AG08396 (cell line): ENCODE results near the gene FCHSD2.
"Not testable (repeated sequence)": the region's sequence is repeated elsewhere in the genome, so short reads cannot be mapped to it uniquely, and the experiment has no call there.

Source experiments
- DNase-seq: peaks from one replicate; pipeline ENCODE4 v3.0.0; 2012; ENCODE audit warnings: low spot score, mixed read lengths

FCHSD2 gene

GRCh38 chr11:73058989-73059674 is 83.0 kb downstream of the FCHSD2 start:
- DNase-seq, result no peak

- no peak for DNase-seq
These were observed 86.3 kb downstream of the FCHSD2 start for GRCh38 chr11:73055655-73056354.

- no peak for DNase-seq
These were observed 87.1 kb downstream of the FCHSD2 start for GRCh38 chr11:73055002-73055401.

- DNase-seq, result no peak
These were observed 88.2 kb downstream of the FCHSD2 start for GRCh38 chr11:73053964-73054363.

- no peak for DNase-seq
These were observed 93.7 kb downstream of the FCHSD2 start for GRCh38 chr11:73048446-73048845.

GRCh38 chr11:73047773-73048371 is 94.2 kb downstream of the FCHSD2 start:
- DNase-seq, result no peak

GRCh38 chr11:73040046-73040445 is 102.1 kb downstream of the FCHSD2 start:
- DNase-seq, result no peak

- DNase-seq, result no peak
These were observed 107.3 kb downstream of the FCHSD2 start for GRCh38 chr11:73034777-73035176.

- DNase-seq, result no peak
These were observed 107.8 kb downstream of the FCHSD2 start for GRCh38 chr11:73034331-73034730.

GRCh38 chr11:73030130-73030529 is 112.0 kb downstream of the FCHSD2 start:
- DNase-seq, result no peak

GRCh38 chr11:73029403-73029802 is 112.7 kb downstream of the FCHSD2 start:
- DNase-seq, result no peak

GRCh38 chr11:73028611-73029010 is 113.5 kb downstream of the FCHSD2 start:
- no peak for DNase-seq

GRCh38 chr11:73027840-73028239 is 114.3 kb downstream of the FCHSD2 start:
- DNase-seq, result not testable (repeated sequence)

GRCh38 chr11:73024639-73025038 is 117.5 kb downstream of the FCHSD2 start:
- no peak for DNase-seq

- DNase-seq, result no peak
These were observed 122.1 kb downstream of the FCHSD2 start for GRCh38 chr11:73019996-73020395.

- DNase-seq, result no peak
These were observed 122.7 kb downstream of the FCHSD2 start for GRCh38 chr11:73019449-73019848.

GRCh38 chr11:73018856-73019255 is 123.3 kb downstream of the FCHSD2 start:
- no peak for DNase-seq

GRCh38 chr11:73017024-73017751 is 124.9 kb downstream of the FCHSD2 start:
- no peak for DNase-seq

- DNase-seq, result no peak
These were observed 129.1 kb downstream of the FCHSD2 start for GRCh38 chr11:73013021-73013420.

GRCh38 chr11:73012121-73012863 is 129.8 kb downstream of the FCHSD2 start:
- DNase-seq, result no peak

GRCh38 chr11:73011126-73011817 is 130.8 kb downstream of the FCHSD2 start:
- no peak for DNase-seq
